Adrenal gland (tissue), 5 donors: ENCODE measurements around the gene GBF1.

ENCODE experiments used
- CTCF ChIP-seq, 6 experiments: fragments of 450-650 bp in 4 of 6; fragments of 200-600 bp in 2 of 6; sonication (generic) in 1 of 6; IDR thresholded peaks; 1 replicate in 5 of 6; 2 replicates in 1 of 6; pipeline versions ENCODE4 v1.5.1 to v1.8.0; 2016 to 2021; ENCODE audit warnings: antibody characterized with exemption in 6 of 6, mild to moderate bottlenecking in 2 of 6, moderate library complexity in 1 of 6
- POLR2A ChIP-seq, 2 donors: fragments of 450-650 bp; IDR thresholded peaks; one replicate each; pipeline ENCODE4 v1.6.1; 2017; ENCODE audit warnings: antibody characterized with exemption in 2 of 2, mild to moderate bottlenecking in 2 of 2, moderate library complexity in 1 of 2
- donor health status: DM: no; HTN: no; CAD: no.

- no peak for TF ChIP-seq CTCF (IDR thresholded peaks at IDR 0.05)
- peak; percentile 30 to 69 for TF ChIP-seq POLR2A (IDR thresholded peaks at IDR 0.05)
Measured at GRCh38 chr10:102421757-102422512, 176.6 kb downstream of the GBF1 start.
